IPS DF 6.9 (cell line): Measurements from ENCODE around the gene MAP3K7.

ENCODE experiments used
- DNase-seq: peaks from one replicate; pipeline ENCODE4 v3.0.0-alpha.2; 2013; ENCODE audit warnings: low read depth, low spot score
- H3K27ac ChIP-seq: one replicate; pipeline ENCODE4 v1.5.1; 2013; ENCODE audit warnings: low read length, control low read depth
- H3K27me3 ChIP-seq: 2 replicates; pipeline ENCODE4 v1.6.1; 2013; ENCODE audit warnings: mild to moderate bottlenecking, low read length; ENCODE audit not compliant: control insufficient read depth, insufficient read depth
- H3K36me3 ChIP-seq: 2 replicates; pipeline ENCODE4 v1.6.1; 2013; ENCODE audit warnings: low read length; ENCODE audit not compliant: control insufficient read depth, insufficient read depth
- H3K4me1 ChIP-seq: 2 replicates; pipeline ENCODE4 v1.6.1; 2013; ENCODE audit warnings: low read length; ENCODE audit not compliant: control insufficient read depth, insufficient read depth
- H3K4me3 ChIP-seq: 2 replicates; pipeline ENCODE4 v1.5.1; 2013; ENCODE audit warnings: mild to moderate bottlenecking, low read length
- H3K9me3 ChIP-seq: 2 replicates; pipeline ENCODE4 v1.6.1; 2013; ENCODE audit warnings: low read length, inconsistent platforms; ENCODE audit not compliant: control insufficient read depth, insufficient read depth
- WGBS: extraction: QIAGEN DNeasy Blood & Tissue Kit; methylation state at CpG from one replicate; pipeline ENCODE4 v1.1.7; 2013; ENCODE audit warnings: mixed read lengths, missing lambda C conversion rate; ENCODE audit not compliant: insufficient read length, insufficient coverage; 5-methylcytosine and 5-hydroxymethylcytosine counted together

The MAP3K7 gene

GRCh38 chr6:90500458-90500857 is 86.4 kb downstream of the MAP3K7 start:
- WGBS = no CpG with 5 or more reads among the region's 9 CpGs
- H3K27ac ChIP-seq = no peak overlapping the region
- DNase-seq = no peak

GRCh38 chr6:90497411-90497810 is 89.5 kb downstream of the MAP3K7 start:
- no peak for DNase-seq
- no CpG with 5 or more reads among the region's 1 CpG for WGBS
- no peaks in the 10 kb centered on the region for H3K27me3 ChIP-seq
- no peak overlapping the region for H3K4me3 ChIP-seq
- no peak overlapping the region for H3K27ac ChIP-seq
- no peaks in the 10 kb centered on the region for H3K9me3 ChIP-seq
- H3K4me1 ChIP-seq = peaks cover 10% of the 10 kb centered on the region
- H3K36me3 ChIP-seq = no peaks in the 10 kb centered on the region

More at GRCh38 chr6:90500458-90500857, 86.4 kb downstream of the MAP3K7 start:
- peaks cover 7% of the 10 kb centered on the region for H3K4me1 ChIP-seq
- H3K27me3 ChIP-seq = no peaks in the 10 kb centered on the region
- no peak overlapping the region for H3K4me3 ChIP-seq
- H3K9me3 ChIP-seq = no peaks in the 10 kb centered on the region
- no peaks in the 10 kb centered on the region for H3K36me3 ChIP-seq

DNA sequence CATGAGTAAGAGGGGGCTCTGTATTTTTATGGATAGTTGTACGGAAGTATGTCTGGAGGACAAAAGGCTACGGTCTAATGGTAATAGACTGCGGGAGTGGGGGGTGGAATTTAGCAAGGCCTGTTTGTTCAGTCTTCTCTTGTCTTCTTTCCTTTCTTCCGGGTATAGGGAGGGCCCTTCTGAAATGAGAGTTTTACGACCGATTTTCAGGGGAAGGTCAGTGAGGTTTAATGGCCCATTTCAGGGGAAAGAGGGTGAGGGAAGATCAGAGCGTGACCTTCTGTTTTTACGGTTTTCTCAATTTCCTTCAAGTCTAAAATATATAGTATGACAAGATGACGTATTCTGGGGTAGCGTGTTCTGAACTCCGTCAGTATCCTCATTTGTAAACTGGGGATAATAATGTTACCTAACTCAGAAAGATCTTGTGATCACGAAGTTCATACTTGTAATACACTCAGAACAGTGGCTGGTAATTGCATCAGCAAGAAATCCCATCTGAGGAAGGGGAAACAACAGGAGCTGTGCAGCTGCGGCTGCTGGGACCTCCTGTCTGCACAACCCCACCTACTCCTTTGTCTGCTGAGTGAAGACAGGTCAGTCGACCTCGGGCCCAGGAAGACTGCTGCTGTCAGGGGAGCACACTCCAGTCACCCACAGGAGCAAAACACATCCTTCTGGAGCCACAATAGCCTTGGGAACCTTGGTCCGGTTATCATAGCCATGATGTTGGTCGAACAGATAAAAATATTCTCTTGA is 90.4 kb downstream of the MAP3K7 start:
- no peak overlapping the region for H3K4me3 ChIP-seq
- no peaks in the 10 kb centered on the region for H3K36me3 ChIP-seq
- H3K4me1 ChIP-seq = peaks cover 10% of the 10 kb centered on the region
- no peaks in the 10 kb centered on the region for H3K9me3 ChIP-seq
- no peak for DNase-seq
- no CpG with 5 or more reads among the region's 17 CpGs for WGBS
- H3K27me3 ChIP-seq = no peaks in the 10 kb centered on the region
- H3K27ac ChIP-seq = no peak overlapping the region

DNA sequence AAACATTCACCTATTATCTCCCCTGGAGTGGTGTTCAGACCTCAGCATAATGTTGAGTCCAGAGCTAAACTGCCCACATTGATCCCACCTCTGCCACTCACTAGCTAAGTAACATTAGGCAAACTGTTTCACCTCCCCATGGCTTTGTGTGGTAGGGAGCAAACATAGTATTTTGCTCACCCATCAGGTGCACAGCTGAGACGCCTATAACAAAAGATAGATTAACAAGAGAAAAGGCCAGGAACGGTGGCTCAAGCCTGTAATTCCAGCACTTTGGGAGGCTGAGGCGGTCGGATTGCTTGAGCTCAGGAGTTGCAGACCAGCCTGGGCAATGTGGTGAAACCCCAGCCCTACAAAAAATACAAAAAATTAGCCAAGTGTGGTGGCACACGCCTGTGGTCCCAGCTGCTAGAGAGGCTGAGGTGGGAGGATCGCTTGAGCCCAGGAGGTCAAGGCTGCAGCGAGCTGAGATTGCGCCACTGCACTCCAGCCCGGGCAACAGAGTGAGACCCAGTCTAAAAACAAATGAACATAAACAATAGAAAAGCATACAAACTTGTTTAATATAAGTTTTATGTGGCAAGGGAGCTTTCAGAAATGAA is 91.6 kb downstream of the MAP3K7 start:
- Histone ChIP-seq H3K4me1 (peaks cover 10% of the 10 kb centered on the region), H3K9me3 (no peaks in the 10 kb centered on the region), H3K27ac (peak overlapping the region; percentile 49), H3K27me3 (no peaks in the 10 kb centered on the region), H3K36me3 (no peaks in the 10 kb centered on the region), H3K4me3 (no peak overlapping the region)
- no CpG with 5 or more reads among the region's 9 CpGs for WGBS
- no peak for DNase-seq

DNA sequence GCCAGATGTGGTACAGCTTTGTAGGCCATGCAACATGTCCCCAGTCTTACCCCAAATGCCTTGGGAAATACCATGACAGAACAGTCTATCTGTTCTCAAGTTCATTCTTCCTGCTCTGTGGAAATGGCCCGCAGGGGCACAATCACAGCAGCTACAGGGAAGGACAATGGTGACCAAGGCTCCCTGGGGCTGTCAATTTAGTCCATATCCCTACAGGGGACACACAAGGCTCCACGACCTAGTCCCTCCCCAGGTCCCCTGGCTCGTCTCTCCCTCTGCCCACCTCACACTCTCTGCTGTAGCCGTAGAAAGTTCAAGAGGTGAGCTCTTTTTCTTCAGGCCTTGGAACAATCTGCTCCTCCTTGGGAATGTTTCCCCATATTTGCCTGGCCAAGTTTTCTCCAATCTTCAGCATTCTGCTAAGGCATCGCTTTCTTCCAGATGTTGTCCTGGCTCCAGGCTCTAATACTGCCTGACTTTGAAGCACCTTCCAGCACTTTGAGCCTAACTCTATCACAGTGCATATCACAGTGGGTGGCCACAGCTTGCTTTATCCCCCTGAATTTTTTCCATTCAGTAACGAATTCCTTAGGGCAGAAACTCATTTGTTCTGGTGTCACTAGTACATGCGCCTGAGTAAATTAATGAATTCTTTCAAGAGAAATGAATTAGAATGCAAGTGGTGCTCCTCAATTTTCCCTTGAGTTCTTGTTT is 92.6 kb downstream of the MAP3K7 start:
- no CpG with 5 or more reads among the region's 7 CpGs for WGBS
- Histone ChIP-seq H3K4me3 (no peak overlapping the region), H3K27me3 (no peaks in the 10 kb centered on the region), H3K4me1 (peaks cover 8% of the 10 kb centered on the region), H3K36me3 (no peaks in the 10 kb centered on the region), H3K9me3 (no peaks in the 10 kb centered on the region), H3K27ac (no peak overlapping the region)
- DNase-seq = no peak

GRCh38 chr6:90493332-90493731 is 93.5 kb downstream of the MAP3K7 start:
- no peak for DNase-seq
- peaks cover 8% of the 10 kb centered on the region for H3K4me1 ChIP-seq
- no peaks in the 10 kb centered on the region for H3K36me3 ChIP-seq
- WGBS = no CpG with 5 or more reads among the region's 2 CpGs
- no peak overlapping the region for H3K27ac ChIP-seq
- H3K4me3 ChIP-seq = no peak overlapping the region
- no peaks in the 10 kb centered on the region for H3K27me3 ChIP-seq
- no peaks in the 10 kb centered on the region for H3K9me3 ChIP-seq

DNA sequence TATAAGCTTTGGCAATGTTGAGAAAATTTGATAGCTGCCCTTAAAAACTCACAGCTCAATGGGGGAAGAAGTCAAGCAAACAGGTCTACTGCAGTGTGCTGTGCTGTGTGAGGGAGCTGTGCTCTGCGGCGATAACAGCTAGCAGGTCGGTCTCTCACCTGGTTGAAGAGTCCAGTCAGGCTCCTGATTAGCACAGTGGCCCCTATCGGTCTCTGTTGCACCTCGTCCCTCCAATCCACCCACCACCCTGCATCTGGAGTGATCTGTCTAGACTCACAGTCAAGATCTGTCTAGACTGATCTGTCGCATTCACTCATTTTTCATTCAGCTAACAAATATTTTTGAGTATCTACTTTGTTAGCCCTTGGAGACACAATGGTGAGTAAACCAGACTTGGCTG is 94.1 kb downstream of the MAP3K7 start:
- Histone ChIP-seq H3K36me3 (no peaks in the 10 kb centered on the region), H3K4me3 (no peak overlapping the region), H3K27me3 (no peaks in the 10 kb centered on the region), H3K9me3 (no peaks in the 10 kb centered on the region), H3K4me1 (peaks cover 8% of the 10 kb centered on the region), H3K27ac (no peak overlapping the region)
- no CpG with 5 or more reads among the region's 6 CpGs for WGBS
- DNase-seq = no peak

DNA sequence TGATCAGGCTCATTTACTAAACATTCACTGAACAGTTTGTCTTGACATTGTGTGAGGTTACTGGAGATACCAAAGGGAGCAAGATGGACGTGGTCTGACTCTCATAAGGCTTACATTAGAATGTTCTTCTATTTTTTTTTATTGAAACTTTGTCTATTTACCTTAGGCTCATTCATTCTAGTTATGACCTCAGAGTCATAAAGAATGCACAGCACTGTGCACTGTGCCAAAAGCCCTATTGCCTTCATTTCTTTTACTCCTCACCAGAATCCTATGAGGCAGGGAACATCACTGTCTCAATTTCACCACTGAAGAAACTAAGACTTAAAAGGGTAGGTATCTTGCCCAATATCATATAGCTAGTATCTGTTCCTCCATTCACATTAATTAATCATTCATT is 94.5 kb downstream of the MAP3K7 start:
- no peak overlapping the region for H3K4me3 ChIP-seq
- H3K27ac ChIP-seq = no peak overlapping the region
- no CpG with 5 or more reads among the region's 1 CpG for WGBS
- DNase-seq = no peak
- H3K27me3 ChIP-seq = no peaks in the 10 kb centered on the region
- no peaks in the 10 kb centered on the region for H3K9me3 ChIP-seq
- H3K36me3 ChIP-seq = no peaks in the 10 kb centered on the region
- H3K4me1 ChIP-seq = peaks cover 8% of the 10 kb centered on the region

GRCh38 chr6:90490030-90490716 is 96.7 kb downstream of the MAP3K7 start:
- DNase-seq = no peak
- no peaks in the 10 kb centered on the region for H3K9me3 ChIP-seq
- no peaks in the 10 kb centered on the region for H3K36me3 ChIP-seq
- H3K27ac ChIP-seq = no peak overlapping the region
- no peaks in the 10 kb centered on the region for H3K27me3 ChIP-seq
- H3K4me1 ChIP-seq = peaks cover 4% of the 10 kb centered on the region
- H3K4me3 ChIP-seq = no peak overlapping the region
- WGBS = no CpG with 5 or more reads among the region's 4 CpGs

DNA sequence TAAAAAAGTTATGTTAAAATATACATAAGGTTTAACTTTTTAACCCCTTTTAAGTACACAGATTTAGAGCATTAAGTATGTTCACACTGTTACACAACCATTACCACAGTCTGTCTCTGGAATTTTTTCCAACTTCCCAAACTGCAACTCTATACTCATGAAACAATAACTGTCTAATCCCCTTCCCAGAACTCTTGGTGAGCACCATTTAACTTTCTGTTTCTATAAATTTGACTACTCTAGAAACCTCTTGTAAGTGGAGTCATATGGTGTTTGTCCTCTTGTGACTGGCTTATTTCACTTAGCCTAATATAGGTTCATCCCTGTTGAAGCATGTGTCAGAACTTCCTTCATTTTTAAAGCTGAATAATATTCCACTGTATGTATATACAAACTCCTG is 98.1 kb downstream of the MAP3K7 start:
- Histone ChIP-seq H3K4me3 (no peak overlapping the region), H3K4me1 (peaks cover under 1% of the 10 kb centered on the region), H3K9me3 (no peaks in the 10 kb centered on the region), H3K36me3 (no peaks in the 10 kb centered on the region), H3K27me3 (no peaks in the 10 kb centered on the region), H3K27ac (no peak overlapping the region)
- DNase-seq = no peak
